SU-DHL-6 (cell line): ENCODE data around the gene GRAMD4.

ENCODE experiments used
- H2AFZ ChIP-seq: fragments of 200-600 bp; sonication (generic); 2 replicates; pipeline ENCODE4 v1.6.1; 2014; ENCODE audit warnings: low read depth, mild to moderate bottlenecking, moderate library complexity, mixed read lengths, antibody characterized with exemption, low read length; ENCODE audit not compliant: severe bottlenecking
- H3F3A ChIP-seq: fragments of 200-600 bp; shearing (Covaris generic); 2 replicates; pipeline ENCODE4 v1.6.0; 2016; ENCODE audit warnings: antibody characterized with exemption, mild to moderate bottlenecking; ENCODE audit not compliant: insufficient read depth
- H3K27ac ChIP-seq: fragments of 200-600 bp; sonication (generic); 2 replicates; pipeline ENCODE4 v1.5.1; 2016; ENCODE audit warnings: low read depth, mild to moderate bottlenecking, low read length, moderate library complexity, mixed read lengths
- H3K27me3 ChIP-seq: fragments of 200-600 bp; sonication (generic), shearing (Covaris generic); 2 replicates; pipeline ENCODE4 v1.6.0; 2014; ENCODE audit warnings: mild to moderate bottlenecking, low read length
- H3K36me3 ChIP-seq: fragments of 200-600 bp; sonication (generic); 2 replicates; pipeline ENCODE4 v1.6.1; 2014; ENCODE audit warnings: mild to moderate bottlenecking, low read length, mixed read lengths
- H3K4me2 ChIP-seq: fragments of 300-600, 200-600 bp; shearing (Covaris generic), sonication (generic); 2 replicates; pipeline ENCODE4 v1.6.0; 2014; ENCODE audit warnings: low read length, low read depth, mild to moderate bottlenecking; ENCODE audit not compliant: poor library complexity, severe bottlenecking
- H3K4me3 ChIP-seq: fragments of 200-600 bp; sonication (generic); 2 replicates; pipeline ENCODE4 v1.5.1; 2014; ENCODE audit warnings: antibody characterized with exemption, low read length, mild to moderate bottlenecking, mixed read lengths; ENCODE audit not compliant: insufficient read depth, poor library complexity, severe bottlenecking
- H3K79me2 ChIP-seq: fragments of 200-600 bp; sonication (generic); 2 replicates; pipeline ENCODE4 v1.6.1; 2014; ENCODE audit warnings: mild to moderate bottlenecking, low read length, moderate library complexity; ENCODE audit not compliant: insufficient read depth
- H3K9ac ChIP-seq: fragments of 200-600 bp; sonication (generic); 2 replicates; pipeline ENCODE4 v1.7.0; 2014; ENCODE audit warnings: mild to moderate bottlenecking, low read length
- H3K9me2 ChIP-seq: fragments of 200-600 bp; sonication (generic); replicated peaks from 2 replicates; pipeline ENCODE4 v1.6.1; 2014; ENCODE audit warnings: low read length; ENCODE audit not compliant: insufficient read depth
- H3K9me3 ChIP-seq: fragments of 200-600 bp; sonication (generic); 2 replicates; pipeline ENCODE4 v1.6.1; 2014; ENCODE audit warnings: low read length, mixed read lengths; ENCODE audit not compliant: insufficient read depth
- H4K20me1 ChIP-seq: fragments of 200-600 bp; sonication (generic); 2 replicates; pipeline ENCODE4 v1.6.1; 2014; ENCODE audit warnings: low read depth, mild to moderate bottlenecking, antibody characterized with exemption, low read length, moderate library complexity, mixed read lengths
- CTCF ChIP-seq: fragments of 200-600 bp; sonication (generic); IDR thresholded peaks from one replicate; pipeline ENCODE4 v1.5.1; 2017; ENCODE audit warnings: antibody characterized with exemption, mild to moderate bottlenecking, low read length, moderate library complexity; ENCODE audit not compliant: insufficient read depth, poor library complexity, severe bottlenecking
- EZH2phosphoT487 ChIP-seq: fragments of 200-600 bp; sonication (generic), shearing (Covaris generic); conservative IDR thresholded peaks from 2 replicates; pipeline ENCODE4 v1.6.1; 2018; ENCODE audit warnings: mild to moderate bottlenecking, antibody characterized with exemption, low read length, moderate library complexity, mixed read lengths

GRAMD4 gene

GRCh38 chr22:46721501-46722085 is 101.4 kb downstream of the GRAMD4 start:
- Histone ChIP-seq H3K27me3 (no peaks in the 10 kb centered on the region), H4K20me1 (no peaks in the 10 kb centered on the region), H3K79me2 (no peaks in the 10 kb centered on the region), H2AFZ (no peak overlapping the region), H3K9me2 (no peaks in the 10 kb centered on the region), H3K36me3 (no peaks in the 10 kb centered on the region), H3K4me2 (no peak overlapping the region), H3K9me3 (no peaks in the 10 kb centered on the region), H3K27ac (no peak overlapping the region), H3K4me3 (no peak overlapping the region), H3K9ac (no peak overlapping the region), H3F3A (no peaks in the 10 kb centered on the region)
- TF ChIP-seq EZH2phosphoT487 (no peak), CTCF (no peak)

- Histone ChIP-seq H2AFZ (no peak overlapping the region), H3F3A (no peaks in the 10 kb centered on the region), H3K9me2 (no peaks in the 10 kb centered on the region), H3K79me2 (no peaks in the 10 kb centered on the region), H3K36me3 (no peaks in the 10 kb centered on the region), H4K20me1 (no peaks in the 10 kb centered on the region), H3K4me3 (no peak overlapping the region), H3K4me2 (no peak overlapping the region), H3K27me3 (no peaks in the 10 kb centered on the region), H3K9ac (no peak overlapping the region), H3K27ac (no peak overlapping the region), H3K9me3 (no peaks in the 10 kb centered on the region)
- TF ChIP-seq EZH2phosphoT487 (no peak), CTCF (no peak)
These were observed 103.7 kb downstream of the GRAMD4 start for GRCh38 chr22:46723882-46724281.

- TF ChIP-seq EZH2phosphoT487 (no peak), CTCF (no peak)
- H3K9me2 ChIP-seq, result no peaks in the 10 kb centered on the region
- no peak overlapping the region for H3K27ac ChIP-seq
- H3K4me3 ChIP-seq, result no peak overlapping the region
- H3K27me3 ChIP-seq, result no peaks in the 10 kb centered on the region
- H3K79me2 ChIP-seq, result no peaks in the 10 kb centered on the region
- no peaks in the 10 kb centered on the region for H3F3A ChIP-seq
- H3K4me2 ChIP-seq, result no peak overlapping the region
- no peaks in the 10 kb centered on the region for H3K9me3 ChIP-seq
- H3K36me3 ChIP-seq, result no peaks in the 10 kb centered on the region
- no peak overlapping the region for H3K9ac ChIP-seq
- no peaks in the 10 kb centered on the region for H4K20me1 ChIP-seq
- no peak overlapping the region for H2AFZ ChIP-seq
These were observed 104.9 kb downstream of the GRAMD4 start for GRCh38 chr22:46725096-46725495.
